ENCODE results near the gene SCAPER. TPM values are rescaled to one million over a fixed set of nuclear protein-coding genes. Genes with fewer than 3 reads are reported as not detected.

Gene SCAPER
- total RNA-seq, 1 donor: 9.1 TPM

GRCh38 chr15:76812381-76812780 lies 92.8 kb downstream of the SCAPER start:
- no peak for DNase-seq (ENCODE audit: low read depth)
- H3K4me3 ChIP-seq (ENCODE audit: low read depth, low read length): no peak overlapping the region
- TF ChIP-seq, protein P1, sequence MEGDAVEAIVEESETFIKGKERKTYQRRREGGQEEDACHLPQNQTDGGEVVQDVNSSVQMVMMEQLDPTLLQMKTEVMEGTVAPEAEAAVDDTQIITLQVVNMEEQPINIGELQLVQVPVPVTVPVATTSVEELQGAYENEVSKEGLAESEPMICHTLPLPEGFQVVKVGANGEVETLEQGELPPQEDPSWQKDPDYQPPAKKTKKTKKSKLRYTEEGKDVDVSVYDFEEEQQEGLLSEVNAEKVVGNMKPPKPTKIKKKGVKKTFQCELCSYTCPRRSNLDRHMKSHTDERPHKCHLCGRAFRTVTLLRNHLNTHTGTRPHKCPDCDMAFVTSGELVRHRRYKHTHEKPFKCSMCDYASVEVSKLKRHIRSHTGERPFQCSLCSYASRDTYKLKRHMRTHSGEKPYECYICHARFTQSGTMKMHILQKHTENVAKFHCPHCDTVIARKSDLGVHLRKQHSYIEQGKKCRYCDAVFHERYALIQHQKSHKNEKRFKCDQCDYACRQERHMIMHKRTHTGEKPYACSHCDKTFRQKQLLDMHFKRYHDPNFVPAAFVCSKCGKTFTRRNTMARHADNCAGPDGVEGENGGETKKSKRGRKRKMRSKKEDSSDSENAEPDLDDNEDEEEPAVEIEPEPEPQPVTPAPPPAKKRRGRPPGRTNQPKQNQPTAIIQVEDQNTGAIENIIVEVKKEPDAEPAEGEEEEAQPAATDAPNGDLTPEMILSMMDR (IDR thresholded peaks at IDR 0.05; ENCODE audit: insufficient read depth, low read depth, low read length): no peak

DNA sequence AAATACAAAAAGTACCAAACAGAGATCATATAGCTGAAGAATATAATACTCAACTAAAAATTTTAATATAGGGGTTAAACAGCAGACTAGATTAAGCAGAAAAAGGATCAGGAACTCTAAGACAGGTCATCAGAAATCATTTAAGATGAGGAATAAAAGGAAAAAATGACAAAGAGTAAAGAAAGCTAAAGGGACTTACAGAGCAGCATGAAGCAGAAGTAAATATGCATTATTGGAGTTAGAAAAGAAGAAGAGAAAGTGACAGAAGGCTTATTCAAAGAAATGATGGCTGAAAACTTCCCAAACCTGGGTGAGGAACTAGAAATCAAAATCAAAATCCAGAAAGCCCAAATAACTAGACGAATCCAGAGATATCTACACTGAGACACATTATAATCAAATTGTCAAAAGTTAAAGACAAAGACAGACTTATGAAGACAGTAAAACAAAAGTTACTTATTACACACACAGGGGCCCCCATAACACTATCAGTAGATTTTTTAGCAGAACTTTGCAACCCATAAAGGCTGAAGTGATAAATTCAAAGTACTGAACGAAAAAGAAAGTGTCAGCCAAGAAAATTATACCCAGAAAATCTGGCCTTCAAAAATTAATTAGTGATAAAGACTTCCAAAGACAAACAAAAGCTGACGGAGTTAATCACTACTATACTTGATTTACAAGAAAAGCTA lies 95.6 kb downstream of the SCAPER start:
- H3K4me3 ChIP-seq (ENCODE audit: low read depth, low read length): no peak overlapping the region
- no peak for DNase-seq (ENCODE audit: low read depth)
- TF ChIP-seq, protein P1 (IDR thresholded peaks at IDR 0.05; ENCODE audit: insufficient read depth, low read depth, low read length): no peak

DNA sequence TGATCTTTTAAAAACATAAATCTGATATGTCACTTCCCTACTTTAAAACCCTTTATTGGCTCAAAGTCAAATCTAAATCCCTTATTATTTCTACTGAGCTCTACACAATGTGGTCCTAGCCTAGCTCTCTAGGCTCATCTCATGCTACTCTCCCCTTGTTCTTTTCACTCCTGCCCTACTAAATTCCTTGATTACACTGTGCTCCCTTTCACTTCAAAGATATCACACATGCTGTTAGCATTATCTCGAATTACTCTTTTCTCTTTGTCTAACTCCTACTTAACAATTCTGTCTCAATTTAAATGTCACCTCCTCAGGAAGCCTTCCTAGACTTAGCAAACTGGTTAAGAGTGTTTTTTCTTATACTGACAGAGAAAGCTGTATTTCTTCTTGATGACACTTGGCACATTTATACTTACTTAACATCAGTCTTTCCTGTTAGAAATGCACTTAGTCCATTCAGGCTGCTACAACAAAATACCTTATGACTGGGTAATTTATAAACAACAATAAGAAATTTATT lies 102.0 kb downstream of the SCAPER start:
- no peak overlapping the region for H3K4me3 ChIP-seq (ENCODE audit: low read depth, low read length)
- TF ChIP-seq, protein P1 (IDR thresholded peaks at IDR 0.05; ENCODE audit: insufficient read depth, low read depth, low read length): no peak
- peak; percentile 9 for DNase-seq (ENCODE audit: low read depth)

- TF ChIP-seq, protein P1 (IDR thresholded peaks at IDR 0.05; ENCODE audit: insufficient read depth, low read depth, low read length): no peak
- DNase-seq (ENCODE audit: low read depth): no peak
Measured at GRCh38 chr15:76802411-76802810, 102.7 kb downstream of the SCAPER start.

DNA sequence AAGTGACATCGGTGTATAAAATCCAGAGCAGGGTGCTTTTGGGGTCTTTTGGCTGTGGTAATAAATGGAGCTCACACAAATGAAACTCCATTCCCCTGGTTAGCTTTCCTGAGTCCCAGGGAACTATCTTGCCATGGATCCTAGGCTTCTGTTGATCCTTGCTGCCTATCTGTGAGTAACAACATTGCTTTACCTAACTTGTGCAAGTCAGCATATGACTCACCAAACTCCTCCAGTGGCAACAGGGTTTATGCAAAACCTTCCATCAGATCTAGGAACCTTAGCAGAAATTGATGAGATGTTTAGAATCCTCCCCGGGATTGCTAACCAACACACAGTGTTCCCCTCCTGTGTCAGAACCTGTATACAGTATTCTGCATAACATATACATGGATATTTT lies 105.4 kb downstream of the SCAPER start:
- DNase-seq (ENCODE audit: low read depth): peak; percentile 62
- TF ChIP-seq, protein P1 (IDR thresholded peaks at IDR 0.05; ENCODE audit: insufficient read depth, low read depth, low read length): no peak
- H3K4me3 ChIP-seq (ENCODE audit: low read depth, low read length): no peak overlapping the region

More at GRCh38 chr15:76802411-76802810, 102.7 kb downstream of the SCAPER start:
- no peak overlapping the region for H3K4me3 ChIP-seq (ENCODE audit: low read depth, low read length)

- no peak for DNase-seq (ENCODE audit: low read depth)
- TF ChIP-seq, protein P1 (IDR thresholded peaks at IDR 0.05; ENCODE audit: insufficient read depth, low read depth, low read length): no peak
- no peak overlapping the region for H3K4me3 ChIP-seq (ENCODE audit: low read depth, low read length)
Measured at GRCh38 chr15:76795217-76795616, 109.9 kb downstream of the SCAPER start.
